ENCODE data around the gene SUB1.
"Not testable (repeated sequence)": the region's sequence is repeated elsewhere in the genome, so short reads cannot be mapped to it uniquely, and the experiment has no call there.

SUB1 gene

GRCh38 chr5:32585446-32586275 is at the start of gene SUB1:
Gene SUB1 (plus strand): TSS chr5:32585557. CDS start chr5:32588513, 2,956 bp downstream.
- DNase-seq (ENCODE audit: low read depth): peak; percentile 88

DNA sequence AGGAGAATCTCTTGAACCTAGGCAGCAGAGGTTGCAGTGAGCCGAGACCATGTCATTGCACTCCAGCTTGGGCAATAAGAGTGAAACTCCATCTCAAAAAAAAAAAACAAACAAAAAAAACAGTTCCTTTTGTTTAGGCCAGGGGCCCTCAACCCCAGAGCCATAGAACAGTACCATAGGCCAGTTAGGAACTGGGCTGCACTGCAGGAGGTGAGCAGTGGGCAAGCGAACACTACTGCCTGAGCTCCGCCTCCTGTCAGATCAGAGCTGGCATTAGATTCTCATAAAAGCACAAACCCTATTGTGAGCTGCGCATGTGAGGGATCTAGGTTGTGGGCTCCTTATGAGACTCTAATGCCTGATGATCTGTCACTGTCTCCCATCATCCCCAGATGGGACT is 49.1 kb upstream of the SUB1 start:
- no peak for DNase-seq (ENCODE audit: low read depth)

DNA sequence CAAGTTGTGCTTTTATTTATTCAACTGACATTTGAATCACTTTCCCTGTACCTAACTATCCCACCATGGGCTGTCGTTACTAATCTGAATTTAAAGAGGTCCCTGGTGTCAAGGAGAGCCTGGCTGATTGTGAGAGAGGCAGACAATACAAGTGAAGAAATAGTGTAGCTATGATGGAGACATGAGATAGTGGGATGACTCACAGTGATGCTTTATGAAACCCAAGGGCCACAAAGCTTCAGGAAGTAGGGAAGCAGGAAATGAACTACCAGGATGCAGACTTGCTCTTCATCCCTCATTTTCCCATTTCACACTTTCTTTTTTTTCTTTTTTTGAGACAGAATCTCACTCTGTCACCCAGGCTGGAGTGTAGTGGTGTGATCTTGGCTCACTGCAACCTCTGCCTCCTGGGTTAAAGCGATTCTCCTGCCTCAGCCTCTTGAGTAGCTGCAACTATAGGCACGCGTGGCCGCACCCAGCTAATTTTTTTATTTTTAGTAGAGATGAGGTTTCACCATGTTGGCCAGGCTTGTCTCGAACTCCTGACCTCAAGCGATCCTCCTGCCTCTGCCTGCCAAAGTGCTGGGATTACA is 47.8 kb upstream of the SUB1 start:
- DNase-seq (ENCODE audit: low read depth): not testable (repeated sequence)

- DNase-seq (ENCODE audit: low read depth): no peak
Observed at GRCh38 chr5:32538031-32538547, 47.3 kb upstream of the SUB1 start.

DNA sequence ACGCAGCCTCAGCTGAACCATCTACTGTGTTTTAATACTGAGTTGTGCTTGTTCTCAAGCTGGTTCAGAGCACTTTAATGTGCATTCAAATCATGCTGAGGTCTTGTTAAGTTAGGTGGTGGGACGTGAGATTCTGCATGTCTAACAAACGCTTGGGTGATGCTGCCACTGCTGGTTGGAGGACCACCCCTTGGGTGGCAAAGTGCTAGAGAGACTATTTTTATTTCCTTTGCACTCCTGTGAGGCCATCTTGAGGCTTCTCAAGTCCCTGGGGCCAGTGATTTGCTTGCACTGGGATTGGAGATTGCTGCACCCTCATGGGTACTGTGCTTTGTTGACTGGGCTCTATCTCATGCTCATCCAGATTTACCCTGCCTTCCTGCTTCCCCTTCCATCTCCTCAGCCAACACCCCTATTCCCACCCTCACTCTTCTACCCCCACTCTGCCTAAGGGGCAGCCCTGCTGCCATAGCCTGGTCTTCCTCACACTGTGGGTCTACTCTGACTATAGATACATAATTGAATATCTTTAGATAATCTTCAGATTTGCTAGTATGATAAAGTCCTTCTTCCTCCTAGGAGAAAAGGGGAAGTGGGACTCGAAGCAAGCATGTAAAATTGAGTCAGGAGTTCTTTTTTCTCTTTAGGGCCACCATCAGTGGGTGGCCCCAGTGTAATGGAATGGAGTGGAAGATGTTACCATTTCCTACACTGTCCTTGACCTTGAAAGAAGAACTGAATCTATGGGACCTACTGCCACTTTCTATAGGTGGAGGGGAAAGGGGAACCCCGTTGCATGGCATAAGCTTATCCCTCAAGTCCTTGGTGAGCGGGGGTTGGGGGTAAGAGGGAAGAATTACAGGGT is 45.1 kb upstream of the SUB1 start:
- DNase-seq (ENCODE audit: low read depth): no peak

DNA sequence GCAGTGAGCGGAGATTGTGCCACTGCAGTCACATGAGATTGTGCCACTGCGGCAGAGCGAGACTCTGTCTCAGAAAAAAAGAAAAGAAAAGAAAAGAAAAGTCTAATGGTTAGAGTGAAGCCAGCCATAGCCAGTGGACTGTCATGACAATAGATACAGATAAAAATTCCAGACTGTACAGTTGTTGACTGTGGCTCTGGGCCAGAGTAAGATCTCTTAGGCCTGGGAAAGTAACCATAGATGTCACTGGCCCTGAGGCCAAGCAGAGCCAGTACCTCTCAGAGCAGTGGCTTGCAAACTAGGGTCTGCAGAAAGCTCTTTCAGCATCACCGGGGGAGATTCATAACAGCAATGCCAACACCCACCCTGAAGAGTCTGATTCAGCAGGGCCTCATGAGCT is 44.1 kb upstream of the SUB1 start:
- DNase-seq (ENCODE audit: low read depth): no peak

DNA sequence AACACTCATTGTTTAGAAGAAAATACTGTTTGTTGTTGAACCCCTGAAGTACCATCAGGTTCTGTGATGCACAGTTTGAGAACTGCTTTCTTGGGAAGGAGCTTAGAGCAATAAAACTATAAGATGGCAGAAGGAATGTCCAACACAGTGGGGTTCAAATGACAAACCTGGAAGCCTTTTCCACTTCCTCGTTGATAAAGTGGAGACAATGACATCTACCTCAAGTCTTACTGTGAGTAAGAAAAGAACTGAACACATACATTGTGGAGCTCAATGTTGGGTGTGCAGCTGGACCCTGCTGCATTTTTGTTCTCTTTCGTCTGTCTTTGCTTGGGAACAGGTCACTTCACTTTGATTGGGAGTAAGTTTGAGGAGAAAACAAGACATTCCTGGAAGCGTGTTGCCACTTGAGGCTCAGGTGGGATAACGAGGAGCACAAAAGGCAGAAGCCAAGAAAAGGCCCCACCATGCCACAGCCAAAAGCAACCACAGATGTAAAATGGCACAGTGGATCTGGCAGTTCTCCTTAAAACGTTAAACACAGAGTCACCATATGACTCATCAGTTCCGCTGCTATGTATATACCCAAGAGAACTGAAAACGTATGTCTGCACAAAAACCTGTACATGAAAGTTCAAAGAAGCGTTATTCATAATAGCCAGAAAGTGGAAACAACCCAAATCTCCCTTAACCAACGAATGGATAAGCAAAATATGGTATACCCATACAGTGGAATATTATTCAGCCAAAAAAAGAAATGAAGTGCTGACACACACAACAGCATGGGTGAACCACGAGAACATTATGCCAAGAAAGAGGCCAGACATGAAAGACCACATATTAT is 42.9 kb upstream of the SUB1 start:
- no peak for DNase-seq (ENCODE audit: low read depth)

DNA sequence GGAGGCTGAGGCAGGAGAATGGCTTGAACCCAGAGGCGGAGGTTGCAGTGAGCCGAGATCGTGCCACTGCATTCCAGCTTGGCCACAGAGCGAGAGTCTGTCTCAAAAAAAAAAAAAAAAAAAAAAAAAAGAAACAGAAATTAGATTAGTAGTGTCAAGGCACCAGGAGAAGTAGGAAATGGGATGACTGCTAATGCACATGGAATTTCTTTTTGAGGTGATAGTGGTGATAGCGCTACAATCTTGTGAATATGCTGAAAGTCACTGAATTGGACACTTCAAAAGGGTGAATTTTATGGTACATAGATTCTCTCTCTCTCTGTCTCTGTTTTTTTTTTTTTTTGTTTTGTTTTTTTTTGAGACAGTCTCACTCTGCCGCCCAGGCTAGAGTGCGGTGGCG is 42.1 kb upstream of the SUB1 start:
- DNase-seq (ENCODE audit: low read depth): no peak

DNA sequence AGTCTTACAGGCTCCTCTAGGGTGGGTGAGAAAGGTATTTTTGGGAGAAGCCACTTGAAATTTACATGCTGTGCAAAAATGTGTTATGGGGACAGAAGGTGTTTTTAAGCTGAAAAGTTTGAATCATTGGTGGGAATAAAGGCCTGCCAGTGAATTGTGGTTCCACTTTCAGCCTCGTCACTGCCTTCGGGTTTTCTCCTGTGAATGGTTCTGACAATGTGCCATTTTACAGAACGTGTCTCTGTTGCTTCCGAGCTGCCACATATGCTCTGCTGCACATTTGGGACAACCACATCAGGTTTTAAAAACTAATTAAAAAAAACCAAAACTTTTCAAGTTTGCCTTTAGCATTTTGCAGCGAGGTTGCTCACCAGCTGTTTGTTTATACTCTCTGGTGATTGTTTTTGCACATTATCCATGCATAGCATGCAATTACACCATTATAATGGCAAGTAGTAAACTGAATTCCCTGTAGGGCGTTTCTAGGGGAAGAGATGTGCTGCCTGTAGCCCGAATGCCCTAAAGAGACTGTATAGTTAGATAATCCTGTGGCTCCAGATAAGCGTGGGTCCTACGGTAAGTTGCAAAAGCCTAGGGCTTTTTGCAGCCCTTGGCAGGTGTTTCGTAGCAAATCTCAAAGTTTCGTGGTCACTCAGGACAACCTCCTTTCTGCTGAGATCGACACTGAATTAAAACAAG is 40.1 kb upstream of the SUB1 start:
- DNase-seq (ENCODE audit: low read depth): no peak

DNA sequence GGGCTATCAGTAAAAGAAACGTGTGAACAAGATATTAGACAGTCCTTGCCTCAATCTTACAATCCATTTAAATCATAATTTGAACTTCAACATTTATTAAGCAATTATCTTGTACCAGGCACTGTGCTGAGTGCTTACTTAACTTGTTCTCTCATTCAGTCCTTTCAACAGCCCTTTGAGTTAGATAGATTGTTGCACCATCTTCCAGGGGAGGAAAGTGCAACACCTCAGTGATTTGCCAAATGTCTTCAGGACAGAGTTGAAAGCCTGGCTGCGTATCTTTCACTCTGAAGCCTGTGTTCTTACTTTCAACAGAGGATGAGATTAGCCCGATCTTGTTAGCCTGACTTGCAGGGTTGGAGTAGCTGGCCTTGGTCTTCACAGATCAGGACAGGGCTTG is 34.2 kb upstream of the SUB1 start:
- no peak for DNase-seq (ENCODE audit: low read depth)

GRCh38 chr5:32551865-32552264 is 33.5 kb upstream of the SUB1 start:
- DNase-seq (ENCODE audit: low read depth): no peak

DNA sequence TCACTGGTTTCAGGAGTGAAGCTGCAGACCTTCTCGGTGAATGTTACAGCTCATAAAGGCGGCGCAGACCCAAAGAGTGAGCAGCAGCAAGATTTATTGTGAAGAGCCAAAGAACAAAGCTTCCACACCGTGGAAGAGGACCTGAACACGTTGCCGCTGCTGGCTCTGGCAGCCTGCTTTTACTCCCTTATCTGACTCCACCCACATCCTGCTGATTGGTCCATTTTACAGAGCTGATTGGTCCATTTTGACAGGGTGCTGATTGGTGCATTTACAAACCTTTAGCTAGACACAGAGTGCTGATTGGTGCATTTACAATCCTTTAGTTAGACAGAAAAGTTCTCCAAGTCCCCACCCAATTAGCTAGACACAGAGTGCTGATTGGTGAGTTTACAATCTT is 32.9 kb upstream of the SUB1 start:
- not testable (repeated sequence) for DNase-seq (ENCODE audit: low read depth)

DNA sequence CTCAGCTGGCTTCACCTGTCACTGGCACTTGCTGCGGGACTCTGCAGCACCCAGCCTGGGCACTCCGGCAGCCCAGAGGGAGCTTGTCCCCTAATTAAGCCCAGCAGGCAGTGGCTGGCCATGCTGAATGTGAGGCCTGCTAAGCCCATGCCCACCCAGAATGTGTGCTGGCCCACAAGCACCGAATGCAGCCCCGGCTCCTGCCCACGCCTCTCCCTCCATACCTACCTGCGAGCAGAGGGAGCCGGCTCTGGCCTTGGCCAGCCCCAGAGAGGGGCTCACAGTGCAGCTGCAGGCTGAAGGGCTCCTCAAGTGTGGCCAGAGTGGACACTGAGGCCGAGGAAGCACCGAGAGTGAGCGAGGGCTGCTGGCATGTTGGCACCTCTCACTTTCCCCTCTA is 32.4 kb upstream of the SUB1 start:
- no peak for DNase-seq (ENCODE audit: low read depth)

DNA sequence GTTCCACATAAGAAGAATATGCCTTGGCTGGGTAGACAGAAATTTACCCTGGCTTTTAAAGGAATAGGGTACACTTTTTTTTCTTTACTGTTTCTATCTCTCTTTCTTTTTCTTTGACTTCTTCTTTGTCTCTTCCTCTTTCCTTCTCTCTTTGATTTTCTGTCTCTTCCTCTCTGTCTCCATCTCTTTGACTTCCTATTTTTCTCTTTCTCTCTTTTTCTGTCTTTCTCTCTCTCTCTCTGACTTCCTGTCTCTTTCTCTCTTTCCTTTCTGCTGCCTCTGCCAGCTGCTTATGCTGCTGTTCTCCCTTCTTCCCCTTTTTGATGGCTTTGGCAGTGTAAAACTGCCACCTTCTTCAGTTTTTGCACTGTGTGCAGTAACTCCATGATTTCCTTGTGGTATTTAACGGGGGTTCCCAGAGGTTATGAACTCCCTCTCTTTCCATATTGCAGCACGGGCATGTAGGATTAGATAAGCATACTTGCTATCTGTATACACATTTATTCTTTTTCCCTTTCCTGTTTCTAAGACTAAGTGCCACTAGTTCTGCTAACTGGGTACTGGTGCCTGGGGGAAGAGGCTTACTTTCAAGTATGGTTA is 31.1 kb upstream of the SUB1 start:
- DNase-seq (ENCODE audit: low read depth): not testable (repeated sequence)

- DNase-seq (ENCODE audit: low read depth): not testable (repeated sequence)
Observed at GRCh38 chr5:32556543-32556942, 28.8 kb upstream of the SUB1 start.

DNA sequence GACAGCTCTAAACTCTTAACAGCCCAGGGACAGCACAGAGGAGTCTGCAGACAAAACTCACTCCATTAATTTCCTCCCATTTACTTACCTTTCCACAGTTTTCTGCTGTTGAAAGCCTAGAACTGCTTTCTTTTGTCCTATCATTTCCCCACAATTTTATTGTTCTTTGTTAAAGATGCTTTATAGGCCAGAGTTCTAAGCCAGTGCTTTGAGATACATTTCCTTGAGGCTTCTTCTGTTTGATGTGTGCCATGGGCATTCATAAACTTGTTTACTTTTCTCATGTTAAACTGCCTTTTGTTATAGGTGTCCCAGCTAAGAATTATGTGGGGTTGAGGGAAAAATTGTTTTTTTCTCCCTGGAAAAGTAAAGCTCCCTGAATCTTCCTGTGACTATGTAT is 25.9 kb upstream of the SUB1 start:
- DNase-seq (ENCODE audit: low read depth): no peak

DNA sequence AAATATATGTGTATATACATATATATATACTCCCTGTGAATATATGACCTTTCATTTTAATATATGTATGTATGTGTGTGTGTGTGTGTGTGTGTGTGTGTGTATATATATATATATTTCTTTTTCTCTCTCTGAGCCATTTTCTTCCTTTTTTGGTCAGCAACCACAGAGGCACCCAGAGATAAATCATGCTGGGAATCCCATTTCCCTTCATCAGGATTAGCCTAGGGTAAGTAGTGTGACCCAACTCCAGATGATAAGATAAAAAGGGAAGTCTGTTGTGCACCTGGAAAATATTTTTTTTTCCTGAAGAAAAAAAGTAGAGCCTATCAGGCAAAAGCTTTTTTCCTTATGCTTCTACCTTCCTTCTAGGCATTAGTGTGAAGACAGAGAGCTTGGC is 25.4 kb upstream of the SUB1 start:
- DNase-seq (ENCODE audit: low read depth): no peak

GRCh38 chr5:32562056-32562455 is 23.3 kb upstream of the SUB1 start:
- no peak for DNase-seq (ENCODE audit: low read depth)

GRCh38 chr5:32562843-32563242 is 22.5 kb upstream of the SUB1 start:
- no peak for DNase-seq (ENCODE audit: low read depth)

DNA sequence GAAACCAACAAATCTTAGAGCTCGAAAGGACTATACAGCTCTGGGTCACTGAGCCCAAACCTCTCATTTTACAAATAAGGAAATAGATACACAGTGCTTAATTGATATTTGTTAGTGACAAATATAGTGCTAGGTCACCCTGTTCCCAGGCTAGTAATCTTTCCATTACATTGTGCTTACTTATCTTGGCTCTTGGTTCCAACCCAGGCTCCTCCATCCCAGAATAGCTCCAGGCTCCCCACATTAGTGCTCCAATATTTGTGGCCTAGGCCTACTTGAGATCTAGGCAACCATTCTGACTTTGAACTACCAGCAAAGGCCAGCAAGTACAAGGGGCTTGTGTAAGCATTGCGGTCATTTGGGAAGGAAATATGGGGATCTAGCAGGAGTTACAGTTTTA is 21.7 kb upstream of the SUB1 start:
- DNase-seq (ENCODE audit: low read depth): no peak

DNA sequence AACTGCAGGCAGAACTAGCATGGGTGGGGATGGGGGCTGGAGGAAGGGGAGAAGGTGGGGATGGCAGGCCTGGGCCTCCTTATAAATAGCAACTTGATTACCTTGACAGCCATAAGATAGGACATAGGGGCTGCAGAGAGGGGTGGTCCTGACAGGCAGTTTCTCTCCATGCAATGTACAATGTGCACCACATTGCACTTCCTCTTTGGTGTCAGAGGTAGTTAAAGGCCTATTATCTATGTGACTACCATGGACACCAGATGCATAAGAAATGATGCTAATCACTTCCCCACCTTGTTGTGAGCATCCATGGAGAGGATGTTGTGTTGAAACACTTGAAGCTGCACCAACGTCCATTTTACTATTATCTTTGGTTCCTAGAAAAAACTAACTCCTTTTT is 20.2 kb upstream of the SUB1 start:
- no peak for DNase-seq (ENCODE audit: low read depth)

All from activated T-cell treated with anti-CD3 and anti-CD28 coated beads for 24 hours (primary cell).